ENCODE data around the gene ADM. TPM values are rescaled to one million over a fixed set of nuclear protein-coding genes. Genes with fewer than 3 reads are reported as not detected.

The ADM gene
- total and polyA plus RNA-seq, 3 donors from 2014 or later: 3.5 to 13.1 (median 3.7) TPM

DNA sequence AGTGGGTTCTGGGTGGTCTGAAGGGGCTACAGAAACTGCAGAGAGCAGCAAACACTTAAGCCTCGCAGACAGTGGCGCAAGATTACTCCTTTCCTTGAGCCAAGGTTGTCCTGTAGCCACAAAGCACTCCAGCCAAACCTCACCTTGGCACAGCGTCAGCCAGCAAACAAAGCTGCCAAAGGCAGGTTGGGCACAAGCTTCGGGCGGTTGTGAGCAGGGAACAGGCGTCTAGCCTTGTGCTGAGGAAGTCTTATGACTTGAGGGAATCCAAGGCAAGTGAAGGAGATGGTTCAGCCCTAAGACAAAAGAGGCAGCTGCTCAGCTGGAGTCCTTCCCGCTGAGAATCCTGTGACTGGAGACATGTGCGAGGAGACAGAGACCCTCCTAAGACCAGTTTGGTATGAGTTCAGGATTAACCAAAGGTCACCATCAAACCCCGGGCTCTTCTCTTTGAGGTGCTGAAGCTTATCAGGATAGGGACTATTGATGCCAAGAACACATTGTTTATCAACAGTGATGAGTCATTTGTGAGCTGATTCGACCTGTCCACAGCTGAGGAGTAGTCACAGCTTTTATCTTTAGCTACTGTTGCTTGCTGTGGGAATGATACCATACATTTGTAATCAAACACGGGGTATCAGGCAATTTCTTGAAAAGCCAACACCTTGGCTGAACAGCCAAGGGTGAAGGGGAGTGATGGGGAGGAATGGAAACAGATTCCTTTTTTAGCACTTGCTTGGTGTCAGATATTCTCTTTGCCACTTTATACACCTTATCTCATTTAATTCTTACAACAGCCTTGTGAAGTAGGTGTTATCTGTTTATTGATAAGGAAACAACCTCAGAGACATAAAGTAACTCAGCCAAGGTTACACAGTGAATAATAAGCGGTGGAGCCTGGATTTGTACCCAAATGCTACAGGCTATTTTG lies 4.6 kb downstream of the ADM start:
- peaks cover 42% of the 10 kb centered on the region for H3K4me1 ChIP-seq
- H3K4me3 ChIP-seq: no peak overlapping the region
- H3K27ac ChIP-seq: peak overlapping the region in 1 of 2 donors; percentile 16
- 38% methylated on average over 11 to 12 of the region's 12 CpGs for WGBS, 2 donors
- H3K27me3 ChIP-seq: no peaks in the 10 kb centered on the region
- peak; percentile 49 for DNase-seq
- no peaks in the 10 kb centered on the region for H3K9me3 ChIP-seq
- no peaks in the 10 kb centered on the region for H3K36me3 ChIP-seq (ENCODE audit: low read depth, missing control alignments)
- intact Hi-C loops (cut with DNase I; ENCODE audit: low total_unique reads): loop anchor here (5.0 kb wide), 1 partner anchor 552 kb away; no protein-coding TSS in a partner anchor
- no peak for TF ChIP-seq POLR2A (IDR thresholded peaks at IDR 0.05)
- TF ChIP-seq, protein P1, sequence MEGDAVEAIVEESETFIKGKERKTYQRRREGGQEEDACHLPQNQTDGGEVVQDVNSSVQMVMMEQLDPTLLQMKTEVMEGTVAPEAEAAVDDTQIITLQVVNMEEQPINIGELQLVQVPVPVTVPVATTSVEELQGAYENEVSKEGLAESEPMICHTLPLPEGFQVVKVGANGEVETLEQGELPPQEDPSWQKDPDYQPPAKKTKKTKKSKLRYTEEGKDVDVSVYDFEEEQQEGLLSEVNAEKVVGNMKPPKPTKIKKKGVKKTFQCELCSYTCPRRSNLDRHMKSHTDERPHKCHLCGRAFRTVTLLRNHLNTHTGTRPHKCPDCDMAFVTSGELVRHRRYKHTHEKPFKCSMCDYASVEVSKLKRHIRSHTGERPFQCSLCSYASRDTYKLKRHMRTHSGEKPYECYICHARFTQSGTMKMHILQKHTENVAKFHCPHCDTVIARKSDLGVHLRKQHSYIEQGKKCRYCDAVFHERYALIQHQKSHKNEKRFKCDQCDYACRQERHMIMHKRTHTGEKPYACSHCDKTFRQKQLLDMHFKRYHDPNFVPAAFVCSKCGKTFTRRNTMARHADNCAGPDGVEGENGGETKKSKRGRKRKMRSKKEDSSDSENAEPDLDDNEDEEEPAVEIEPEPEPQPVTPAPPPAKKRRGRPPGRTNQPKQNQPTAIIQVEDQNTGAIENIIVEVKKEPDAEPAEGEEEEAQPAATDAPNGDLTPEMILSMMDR (IDR thresholded peaks at IDR 0.05): no peak

DNA sequence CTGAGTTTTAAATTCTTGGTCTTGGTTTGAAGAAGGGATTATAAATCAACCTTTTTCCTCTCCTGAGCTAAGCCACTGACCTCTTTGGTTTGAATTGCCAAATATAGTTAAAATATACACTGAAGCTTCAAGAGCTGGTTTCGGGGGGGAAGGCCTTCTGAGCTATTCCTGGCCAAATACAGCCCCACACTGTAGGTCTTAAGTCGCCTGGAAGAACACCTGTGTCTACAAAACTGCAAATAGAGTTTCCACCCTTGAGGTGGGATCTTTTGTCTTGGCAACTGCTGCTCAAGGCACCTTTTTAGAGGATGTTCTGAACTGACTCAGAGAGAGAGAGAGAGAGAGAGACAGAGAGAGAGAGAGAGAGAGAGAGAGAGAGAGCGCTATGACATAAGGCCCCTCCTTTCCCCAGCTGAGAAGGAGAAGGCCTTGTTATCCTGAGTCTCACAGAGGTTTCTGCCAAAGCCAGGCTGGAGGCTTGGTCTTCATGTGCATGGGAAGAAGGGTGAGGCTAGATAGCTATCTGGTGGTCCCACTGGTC lies 5.5 kb downstream of the ADM start:
- Histone ChIP-seq H3K36me3 (ENCODE audit: low read depth, missing control alignments) (no peaks in the 10 kb centered on the region), H3K27ac (no peak overlapping the region), H3K9me3 (no peaks in the 10 kb centered on the region), H3K4me1 (peaks cover 38% of the 10 kb centered on the region), H3K4me3 (no peak overlapping the region), H3K27me3 (no peaks in the 10 kb centered on the region)
- intact Hi-C loops (cut with DNase I; ENCODE audit: low total_unique reads): no loop called here
- DNase-seq: no peak
- TF ChIP-seq, protein P1 (IDR thresholded peaks at IDR 0.05): no peak
- no peak for TF ChIP-seq POLR2A (IDR thresholded peaks at IDR 0.05)
- WGBS, 2 donors: 79 to 86% methylated on average over 3 of the region's 3 CpGs

DNA sequence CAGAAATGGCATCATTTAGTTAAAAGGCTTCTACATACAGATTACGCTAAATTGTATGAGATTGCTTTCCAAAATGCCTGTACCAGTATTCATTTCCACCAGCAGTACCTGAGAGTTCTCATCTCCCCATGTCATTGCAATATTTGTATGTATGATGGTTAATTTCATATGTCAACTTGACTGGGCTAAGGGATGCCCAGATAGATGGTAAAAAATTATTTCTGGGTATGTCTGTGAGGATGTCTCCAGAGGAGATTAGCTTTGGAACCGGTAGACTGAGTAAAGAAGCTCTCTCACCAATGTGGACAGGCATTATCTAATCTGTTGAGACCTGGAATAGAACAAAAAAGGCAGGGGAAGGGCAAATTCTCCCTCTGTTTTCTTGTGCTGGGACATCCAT lies 6.9 kb downstream of the ADM start:
- WGBS, 2 donors: 93 to 94% methylated on average over 2 of the region's 2 CpGs
- H3K4me3 ChIP-seq: no peak overlapping the region
- no peak for DNase-seq
- no peak overlapping the region for H3K27ac ChIP-seq
- peaks cover 32% of the 10 kb centered on the region for H3K4me1 ChIP-seq
- TF ChIP-seq, protein P1 (IDR thresholded peaks at IDR 0.05): no peak
- TF ChIP-seq POLR2A (IDR thresholded peaks at IDR 0.05): no peak
- intact Hi-C loops (cut with DNase I; ENCODE audit: low total_unique reads): no loop called here
- no peaks in the 10 kb centered on the region for H3K36me3 ChIP-seq (ENCODE audit: low read depth, missing control alignments)
- no peaks in the 10 kb centered on the region for H3K9me3 ChIP-seq
- no peaks in the 10 kb centered on the region for H3K27me3 ChIP-seq

DNA sequence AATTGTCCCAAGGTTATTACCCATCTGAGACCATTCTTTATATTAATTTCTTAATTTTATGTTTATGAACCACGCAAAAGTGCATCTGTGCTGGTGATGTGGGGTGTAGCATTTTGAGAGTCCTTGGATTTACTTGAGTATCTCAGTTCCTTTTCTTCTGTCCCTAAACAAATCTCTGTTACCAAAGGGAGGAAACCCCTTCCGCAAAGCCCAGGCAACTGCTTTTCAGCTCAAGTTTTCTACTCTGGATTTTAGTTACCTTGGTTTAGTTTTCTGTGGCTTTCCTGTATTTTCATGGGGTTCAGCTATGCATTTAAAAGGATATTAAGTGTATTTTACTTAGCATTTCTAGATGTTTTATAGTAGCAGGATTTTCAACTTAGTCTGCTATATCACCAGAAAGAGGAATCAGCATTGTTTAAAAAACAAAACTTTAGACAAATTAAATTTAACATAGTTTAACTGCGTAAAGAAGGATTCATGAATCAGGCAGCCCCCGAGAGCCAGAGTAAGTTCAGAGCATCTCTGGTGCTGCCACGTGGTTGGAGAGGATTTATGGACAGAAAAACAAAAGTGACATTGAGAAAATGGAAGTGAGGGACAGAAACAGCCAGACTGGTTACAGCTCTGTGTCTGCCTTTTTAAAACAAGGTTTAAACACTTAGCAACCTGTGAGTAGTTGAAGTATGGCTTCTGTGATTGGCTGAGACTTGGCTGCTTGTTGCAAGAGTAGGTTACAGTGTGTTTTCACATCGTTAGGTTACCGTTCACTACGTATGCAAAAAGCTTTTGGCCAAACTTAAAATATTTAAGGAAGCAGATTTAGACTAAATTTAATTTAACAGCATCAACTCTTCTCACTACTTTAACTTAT lies 9.6 kb downstream of the ADM start:
- TF ChIP-seq POLR2A (IDR thresholded peaks at IDR 0.05): no peak
- TF ChIP-seq, protein P1 (IDR thresholded peaks at IDR 0.05): no peak
- no peak for DNase-seq
- Histone ChIP-seq H3K27ac (no peak overlapping the region), H3K36me3 (ENCODE audit: low read depth, missing control alignments) (no peaks in the 10 kb centered on the region), H3K9me3 (no peaks in the 10 kb centered on the region), H3K27me3 (no peaks in the 10 kb centered on the region), H3K4me3 (no peak overlapping the region), H3K4me1 (peaks cover 21% of the 10 kb centered on the region)
- intact Hi-C loops (cut with DNase I; ENCODE audit: low total_unique reads): no loop called here
- 72 to 73% methylated on average over 8 of the region's 8 CpGs for WGBS, 2 donors
